ENCODE results near the gene HOXA4. TPM values are rescaled to one million over a fixed set of nuclear protein-coding genes. Genes with fewer than 3 reads are reported as not detected.

The HOXA4 gene
- total RNA-seq, 1 donor from 2014 or later, result 0.98 TPM

GRCh38 chr7:27138472-27138871 lies 7.9 kb upstream of the HOXA4 start:
- intact Hi-C loops (cut with DNase I), result no loop called here
- Histone ChIP-seq H3K4me1 (peaks cover 8% of the 10 kb centered on the region), H3K36me3 (peaks cover 0 to 4% of the 10 kb centered on the region in 2 donors), H3K27me3 (no peaks in the 10 kb centered on the region), H3K4me3 (no peak overlapping the region), H3K9me3 (no peaks in the 10 kb centered on the region), H3K27ac (no peak overlapping the region)
- TF ChIP-seq POLR2AphosphoS5 (IDR thresholded peaks at IDR 0.05; ENCODE audit: insufficient read depth in 1 of 2, low read depth in 1 of 2) (no peak), CTCF (IDR thresholded peaks at IDR 0.05) (no peak), POLR2A (IDR thresholded peaks at IDR 0.05) (no peak)
- DNase-seq (ENCODE audit: extremely low spot score in 2 of 2), result no peak

DNA sequence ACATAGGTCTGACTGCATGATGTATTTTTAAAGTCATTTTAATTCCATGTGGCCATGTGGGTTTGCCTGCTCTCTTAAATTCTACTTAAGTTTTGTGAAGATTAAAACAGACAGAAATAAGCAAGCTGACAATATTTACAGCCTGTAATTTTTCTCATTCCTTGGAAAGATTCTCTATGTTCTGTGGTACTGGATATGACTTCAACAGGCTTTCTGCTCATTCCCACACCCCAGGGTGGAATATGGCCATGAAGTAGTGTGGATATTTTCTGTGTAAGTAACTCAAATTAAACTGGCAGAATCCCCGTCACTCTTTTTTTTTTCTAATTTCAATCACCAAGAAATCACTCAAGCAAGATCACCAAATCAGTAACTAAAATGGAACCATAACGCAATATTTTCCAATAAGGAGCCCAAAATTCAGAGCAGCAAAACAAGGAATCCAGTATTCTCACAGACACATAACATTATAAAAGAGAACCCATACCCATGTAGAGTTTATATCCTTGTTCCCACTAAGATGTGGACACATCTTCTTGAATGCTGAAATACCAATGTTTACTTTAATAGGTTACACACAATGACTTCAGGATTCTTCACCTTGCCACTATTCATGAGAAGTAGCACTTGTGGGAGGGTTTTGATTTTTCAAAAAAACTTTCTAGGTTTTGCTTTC lies 7.2 kb upstream of the HOXA4 start:
- peaks cover 0 to 4% of the 10 kb centered on the region in 2 donors for H3K36me3 ChIP-seq
- no peak overlapping the region for H3K4me3 ChIP-seq
- no peaks in the 10 kb centered on the region for H3K9me3 ChIP-seq
- H3K27me3 ChIP-seq, result no peaks in the 10 kb centered on the region
- intact Hi-C loops (cut with DNase I), result no loop called here
- DNase-seq (ENCODE audit: extremely low spot score in 2 of 2), result no peak
- H3K27ac ChIP-seq, result no peak overlapping the region
- TF ChIP-seq POLR2AphosphoS5 (IDR thresholded peaks at IDR 0.05; ENCODE audit: insufficient read depth in 1 of 2, low read depth in 1 of 2), result no peak
- TF ChIP-seq CTCF (IDR thresholded peaks at IDR 0.05), result no peak
- no peak for TF ChIP-seq POLR2A (IDR thresholded peaks at IDR 0.05)
- peaks cover 4% of the 10 kb centered on the region for H3K4me1 ChIP-seq

DNA sequence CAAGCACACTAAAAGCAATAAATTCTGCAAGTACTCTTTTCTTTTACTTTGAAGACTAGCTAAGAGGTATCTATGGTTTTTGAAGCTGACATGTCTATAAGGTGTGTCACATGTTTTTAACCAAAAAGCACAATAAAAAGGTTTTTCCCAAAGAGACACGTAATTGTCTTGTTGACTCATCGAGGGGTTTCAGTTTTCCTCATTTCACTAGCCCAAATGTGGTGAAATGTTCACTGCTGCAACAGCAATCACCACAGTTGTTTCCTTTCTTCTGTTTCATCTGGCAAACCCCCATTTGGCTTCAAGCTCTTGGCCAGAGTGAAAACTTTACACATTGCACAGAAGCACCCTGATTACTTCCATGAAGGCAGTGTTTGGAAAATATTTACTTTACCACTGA lies 3.8 kb upstream of the HOXA4 start:
- H3K27ac ChIP-seq, result no peak overlapping the region
- H3K27me3 ChIP-seq, result no peaks in the 10 kb centered on the region
- TF ChIP-seq POLR2AphosphoS5 (IDR thresholded peaks at IDR 0.05; ENCODE audit: insufficient read depth in 1 of 2, low read depth in 1 of 2) (no peak), CTCF (IDR thresholded peaks at IDR 0.05) (no peak), POLR2A (IDR thresholded peaks at IDR 0.05) (no peak)
- no peak for DNase-seq (ENCODE audit: extremely low spot score in 2 of 2)
- H3K4me3 ChIP-seq, result no peak overlapping the region
- no peaks in the 10 kb centered on the region for H3K9me3 ChIP-seq
- H3K4me1 ChIP-seq, result peaks cover 14% of the 10 kb centered on the region
- H3K36me3 ChIP-seq, result no peaks in the 10 kb centered on the region
- intact Hi-C loops (cut with DNase I), result no loop called here

GRCh38 chr7:27133409-27134231 lies 3.1 kb upstream of the HOXA4 start:
- H3K4me3 ChIP-seq, result no peak overlapping the region
- no peaks in the 10 kb centered on the region for H3K36me3 ChIP-seq
- DNase-seq (ENCODE audit: extremely low spot score in 2 of 2), result no peak
- H3K27me3 ChIP-seq, result no peaks in the 10 kb centered on the region
- H3K27ac ChIP-seq, result no peak overlapping the region
- H3K4me1 ChIP-seq, result peaks cover 16% of the 10 kb centered on the region
- intact Hi-C loops (cut with DNase I), result no loop called here
- no peak for TF ChIP-seq CTCF (IDR thresholded peaks at IDR 0.05)
- no peak for TF ChIP-seq POLR2AphosphoS5 (IDR thresholded peaks at IDR 0.05; ENCODE audit: insufficient read depth in 1 of 2, low read depth in 1 of 2)
- TF ChIP-seq POLR2A (IDR thresholded peaks at IDR 0.05), result no peak
- no peaks in the 10 kb centered on the region for H3K9me3 ChIP-seq

DNA sequence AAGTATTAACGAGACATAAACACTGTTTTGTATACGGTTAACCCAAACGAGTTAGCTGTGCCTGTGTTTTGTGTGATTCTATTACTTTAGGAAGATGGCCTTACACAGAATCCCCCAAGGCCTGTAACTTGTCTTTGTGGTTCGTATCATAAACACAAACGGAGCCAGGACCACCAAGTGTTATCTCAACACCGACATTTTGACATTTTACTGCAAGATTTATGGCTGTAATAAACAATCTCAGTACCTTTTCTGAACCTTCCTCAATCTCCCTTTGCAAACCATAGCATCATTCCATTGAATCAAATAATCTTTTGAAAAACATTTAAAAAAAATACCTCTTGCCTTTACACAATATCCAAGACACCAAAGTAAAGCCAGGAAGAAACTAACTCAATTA lies 2.4 kb upstream of the HOXA4 start:
- Histone ChIP-seq H3K4me1 (peaks cover 16% of the 10 kb centered on the region), H3K27ac (no peak overlapping the region), H3K36me3 (no peaks in the 10 kb centered on the region), H3K27me3 (no peaks in the 10 kb centered on the region), H3K4me3 (no peak overlapping the region), H3K9me3 (no peaks in the 10 kb centered on the region)
- DNase-seq (ENCODE audit: extremely low spot score in 2 of 2), result no peak
- intact Hi-C loops (cut with DNase I), result no loop called here
- TF ChIP-seq POLR2AphosphoS5 (IDR thresholded peaks at IDR 0.05; ENCODE audit: insufficient read depth in 1 of 2, low read depth in 1 of 2) (no peak), POLR2A (IDR thresholded peaks at IDR 0.05) (no peak), CTCF (IDR thresholded peaks at IDR 0.05) (no peak)
